GM12878 (cell line): ENCODE results near the gene TUBB. TPM values are rescaled to one million over a fixed set of nuclear protein-coding genes. Genes with fewer than 3 reads are reported as not detected.

ENCODE experiments used
- ATAC-seq: fragments of 200-7000 bp; cut with Tn5 transposase; 3 replicates; pipeline ENCODE4 v1.9.1; 2020; ENCODE audit warnings: mild to moderate bottlenecking, moderate library complexity
- BruUV-seq: library from RNA; stranded (reverse); fragments of 400-500 nt; replicated peaks from 2 replicates; lab custom pipeline; 2021; lab: Mats Ljungman, UMichigan
- CTCF ChIA-PET: fragments of 300-600 bp; sonication (Branson Sonifier 250); formaldehyde crosslinking; extraction: SDS; loops from one replicate; lab custom pipeline; 2021; ENCODE audit warnings: inconsistent platforms; lab: Yijun Ruan, JAX
- POLR2A ChIA-PET: fragments of 350-600 bp; formaldehyde crosslinking; extraction: SDS; loops from one replicate; lab custom pipeline; 2021; ENCODE audit warnings: inconsistent platforms; lab: Charles Lee
- RAD21 ChIA-PET: fragments of 300-600 bp; sonication (Branson Sonifier 250); formaldehyde crosslinking; loops from one replicate; lab custom pipeline; 2023; ENCODE audit warnings: antibody characterized with exemption; ENCODE audit not compliant: unreplicated experiment; lab: Charles Lee
- SMC1A ChIA-PET: fragments of 300-600 bp; sonication (Branson Sonifier 250); formaldehyde crosslinking; loops from one replicate; lab custom pipeline; 2023; ENCODE audit not compliant: unreplicated experiment, uncharacterized antibody; lab: Charles Lee
- DNase-seq: peaks from one replicate; pipeline ENCODE4 v3.0.0-alpha.2; 2011; ENCODE audit warnings: low read depth, low spot score
- FAIRE-seq: peaks from 3 replicates; lab custom pipeline; 2011; peaks lifted over from hg19 to GRCh38; lab: Jason Lieb, UNC
- H2AFZ ChIP-seq: 2 replicates; pipeline ENCODE4 v1.6.0; 2011; ENCODE audit warnings: low read depth, low read length, control low read depth; ENCODE audit not compliant: control insufficient read depth
- H3K27ac ChIP-seq: 2 replicates; pipeline ENCODE4 v1.5.1; 2011; ENCODE audit warnings: control low read depth; ENCODE audit not compliant: control insufficient read depth, insufficient read depth
- H3K27me3 ChIP-seq, 2 experiments: replicated peaks in 1 of 2; 2 replicates each; pipeline versions ENCODE4 v1.6.0 to v1.6.1; 2011; ENCODE audit warnings: low read length in 1 of 2; ENCODE audit not compliant: control insufficient read depth in 2 of 2, insufficient read depth in 2 of 2
- H3K36me3 ChIP-seq, 2 experiments: 2 replicates each; pipeline ENCODE4 v1.5.1; 2011; ENCODE audit warnings: low read length in 1 of 2; ENCODE audit not compliant: control insufficient read depth in 2 of 2, insufficient read depth in 2 of 2
- H3K4me1 ChIP-seq: 2 replicates; pipeline ENCODE4 v1.6.1; 2011; ENCODE audit warnings: mild to moderate bottlenecking, low read length, moderate library complexity, mixed read lengths; ENCODE audit not compliant: control insufficient read depth, insufficient read depth
- H3K4me2 ChIP-seq: 2 replicates; pipeline ENCODE4 v1.6.0; 2011; ENCODE audit warnings: control low read depth; ENCODE audit not compliant: control insufficient read depth, insufficient read depth
- H3K4me3 ChIP-seq: fragments of 200-600 bp; sonication (generic); 2 replicates; pipeline ENCODE4 v1.5.1; 2016
- H3K79me2 ChIP-seq: 2 replicates; pipeline ENCODE4 v1.6.0; 2011; ENCODE audit warnings: low read length; ENCODE audit not compliant: control insufficient read depth, insufficient read depth
- H3K9ac ChIP-seq: 2 replicates; pipeline ENCODE4 v1.8.0; 2011; ENCODE audit warnings: low read length, control low read depth, mixed read lengths; ENCODE audit not compliant: control insufficient read depth, insufficient read depth
- H3K9me3 ChIP-seq: replicated peaks from 3 replicates; pipeline ENCODE4 v1.5.1; 2011; ENCODE audit warnings: mild to moderate bottlenecking, low read length; ENCODE audit not compliant: control insufficient read depth, insufficient read depth
- H4K20me1 ChIP-seq: 2 replicates; pipeline ENCODE4 v1.6.0; 2011; ENCODE audit not compliant: control insufficient read depth, insufficient read depth
- BHLHE40 ChIP-seq, 2 experiments: fragments of 450-650 bp in 1 of 2; IDR thresholded peaks; 2 replicates each; pipeline ENCODE4 v1.6.1; 2011 to 2017; ENCODE audit warnings: low read depth in 2 of 2, borderline replicate concordance in 1 of 2, improper control_type of control experiment in 1 of 2, low read length in 1 of 2, mild to moderate bottlenecking in 1 of 2
- CBFB ChIP-seq: IDR thresholded peaks from 2 replicates; pipeline ENCODE4 v1.6.1; 2016; ENCODE audit warnings: antibody characterized with exemption, low read depth
- CBX3 ChIP-seq: fragments of 200-600 bp; sonication (generic); IDR thresholded peaks from 2 replicates; pipeline ENCODE4 v1.6.1; 2016; ENCODE audit warnings: low read depth, borderline replicate concordance
- CHD2 ChIP-seq: IDR thresholded peaks from 2 replicates; pipeline ENCODE4 v1.6.1; 2011; ENCODE audit warnings: low read depth, low read length, improper control_type of control experiment, borderline replicate concordance
- CREM ChIP-seq: IDR thresholded peaks from 2 replicates; pipeline ENCODE4 v1.6.1; 2014; ENCODE audit warnings: antibody characterized with exemption, low read depth
- EED ChIP-seq: sonication (generic); IDR thresholded peaks from 2 replicates; pipeline ENCODE4 v1.6.1; 2016; ENCODE audit warnings: antibody characterized with exemption, low read depth
- MTA2 ChIP-seq: fragments of 450-650 bp; IDR thresholded peaks from 2 replicates; pipeline ENCODE4 v1.6.1; 2016; ENCODE audit warnings: low read depth, mild to moderate bottlenecking, moderate library complexity
- MXI1 ChIP-seq: fragments of 150-350 bp; IDR thresholded peaks from 2 replicates; pipeline ENCODE4 v1.6.1; 2011; ENCODE audit warnings: low read depth, mild to moderate bottlenecking, inconsistent platforms, low read length, improper control_type of control experiment
- NFYB ChIP-seq: IDR thresholded peaks from 2 replicates; pipeline ENCODE4 v1.6.1; 2011; ENCODE audit warnings: low read depth, mild to moderate bottlenecking, low read length, improper control_type of control experiment, moderate library complexity; ENCODE audit not compliant: insufficient read depth
- NR2C2 ChIP-seq: IDR thresholded peaks from 2 replicates; pipeline ENCODE4 v1.6.1; 2011; ENCODE audit warnings: borderline replicate concordance, low read depth; ENCODE audit not compliant: control insufficient read depth, insufficient read length
- PAX8 ChIP-seq: fragments of 450-650 bp; IDR thresholded peaks from 2 replicates; pipeline ENCODE4 v1.6.1; 2017; ENCODE audit warnings: mild to moderate bottlenecking, moderate library complexity
- RELA ChIP-seq: fragments of 450-650 bp; IDR thresholded peaks from 2 replicates; pipeline ENCODE4 v1.8.0; 2014; ENCODE audit warnings: borderline replicate concordance; ENCODE audit not compliant: partially characterized antibody
- SMAD1 ChIP-seq: fragments of 450-650 bp; IDR thresholded peaks from 2 replicates; pipeline ENCODE4 v1.6.1; 2018; ENCODE audit warnings: mild to moderate bottlenecking, low read depth; ENCODE audit not compliant: partially characterized antibody
- SMARCA5 ChIP-seq: fragments of 450-650 bp; IDR thresholded peaks from 2 replicates; pipeline ENCODE4 v1.6.1; 2017; ENCODE audit warnings: mild to moderate bottlenecking
- WGBS: methylation state at CpG from one replicate; pipeline ENCODE4 v1.1.6; 2016; ENCODE audit warnings: low lambda C conversion rate; ENCODE audit not compliant: insufficient replicate concordance, insufficient coverage; ENCODE audit errors: missing lambda C conversion rate; 5-methylcytosine and 5-hydroxymethylcytosine counted together
- in situ Hi-C: fragments of 300-500 bp; cut with MboI; formaldehyde crosslinking; loops from 9 replicates; pipeline ENCODE4 v1.14.3; 2018; ENCODE audit warnings: mixed read lengths
- intact Hi-C: fragments of 100-400 bp; cut with micrococcal nuclease; formaldehyde crosslinking; loops from one replicate; pipeline ENCODE4 v1.14.2; 2022; ENCODE audit not compliant: unreplicated experiment
- polyA plus RNA-seq, 11 experiments: library from polyadenylated mRNA; depleted of rRNA in 4 of 11; unstranded in 6 of 11; stranded (reverse) in 5 of 11; fragments of >200 nt; fragmentation: Nextera tagmentation in 4 of 11; fragmentation: Illumina TruSeq in 1 of 11; extraction: Ambion mirVana in 4 of 11; extraction: Trizol in 1 of 11; gene quantifications; 1 replicate in 1 of 11; 2 replicates in 10 of 11; pipeline versions ENCODE4 v1.2.1 to v1.2.3, GENCODE V29; 2011 to 2016; ENCODE audit warnings: inconsistent platforms in 2 of 11, missing spikeins in 2 of 11, low read depth in 1 of 11
- total RNA-seq, 4 experiments: library from RNA; depleted of rRNA in 3 of 4; stranded (reverse); fragments of >200 nt in 3 of 4; fragmentation: Illumina TruSeq in 1 of 4; extraction: Trizol in 1 of 4; gene quantifications; 2 replicates each; pipeline versions ENCODE4 v1.2.1 to v1.2.3, GENCODE V29; 2013 to 2021
- TF ChIP-seq, protein P1 (sequence below): fragments of 450-650 bp; conservative IDR thresholded peaks from 2 replicates; pipeline ENCODE4 v1.6.1; 2017; ENCODE audit warnings: mild to moderate bottlenecking, moderate library complexity
- TF ChIP-seq, protein P2 (sequence below): IDR thresholded peaks from 2 replicates; pipeline ENCODE4 v1.6.1; 2011; ENCODE audit warnings: mild to moderate bottlenecking, low read depth, low read length, moderate library complexity; ENCODE audit not compliant: insufficient replicate concordance
- TF ChIP-seq, protein P3 (sequence below): fragments of 450-650 bp; IDR thresholded peaks from 2 replicates; pipeline ENCODE4 v1.6.1; 2018; ENCODE audit warnings: borderline replicate concordance, mild to moderate bottlenecking; ENCODE audit not compliant: partially characterized antibody
- TF ChIP-seq, protein P4 (sequence below): fragments of 150-350 bp; IDR thresholded peaks from 2 replicates; pipeline ENCODE4 v1.6.1; 2014; ENCODE audit warnings: mild to moderate bottlenecking, low read depth, low read length

TUBB gene
- total and polyA plus RNA-seq, 10 of the 15 experiments (the other 5 are each of a cell fraction or from before 2014, with no cell fraction given): 1,039 to 3,052 (median 1,656) TPM

DNA sequence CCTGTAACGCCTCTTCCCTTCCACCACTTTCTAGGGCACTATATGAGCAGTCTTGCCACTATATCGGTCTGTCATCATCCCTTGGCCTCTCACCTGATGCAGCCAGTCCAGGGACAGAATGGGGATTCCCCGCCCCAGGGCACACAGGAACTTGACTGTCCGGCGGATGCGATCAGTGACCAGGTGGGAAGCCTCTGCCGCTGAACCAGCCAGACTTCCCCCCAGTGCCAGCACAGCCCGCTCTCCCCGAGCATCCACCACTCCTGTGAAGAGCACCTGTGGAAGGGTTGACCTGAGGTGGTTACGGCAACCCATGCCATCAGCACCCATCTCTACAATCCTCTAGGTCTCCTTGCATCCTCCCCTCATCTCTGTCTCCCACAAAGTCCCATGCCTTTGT is 17.1 kb upstream of the TUBB start:
- H3K9me3 ChIP-seq: no peaks in the 10 kb centered on the region
- ATAC-seq (no peak), FAIRE-seq (no peak), DNase-seq (no peak)
- ChIA-PET POLR2A (interaction anchor here (0.9 to 1.5 kb wide), 2 partner anchors 9 to 465 kb away, joined by 4 read pairs; no protein-coding TSS in a partner anchor), CTCF (interaction anchor here (3.0 kb wide), 1 partner anchor 12 kb away, joined by 7 read pairs; the partner anchor contains the start of gene NRM), RAD21 (no interaction called here), SMC1A (interaction anchor here (1.6 kb wide), 1 partner anchor 13 kb away, joined by 3 read pairs; no protein-coding TSS in a partner anchor)
- intact Hi-C loops: no loop called here
- no peak overlapping the region for H2AFZ ChIP-seq
- TF ChIP-seq, protein P1, sequence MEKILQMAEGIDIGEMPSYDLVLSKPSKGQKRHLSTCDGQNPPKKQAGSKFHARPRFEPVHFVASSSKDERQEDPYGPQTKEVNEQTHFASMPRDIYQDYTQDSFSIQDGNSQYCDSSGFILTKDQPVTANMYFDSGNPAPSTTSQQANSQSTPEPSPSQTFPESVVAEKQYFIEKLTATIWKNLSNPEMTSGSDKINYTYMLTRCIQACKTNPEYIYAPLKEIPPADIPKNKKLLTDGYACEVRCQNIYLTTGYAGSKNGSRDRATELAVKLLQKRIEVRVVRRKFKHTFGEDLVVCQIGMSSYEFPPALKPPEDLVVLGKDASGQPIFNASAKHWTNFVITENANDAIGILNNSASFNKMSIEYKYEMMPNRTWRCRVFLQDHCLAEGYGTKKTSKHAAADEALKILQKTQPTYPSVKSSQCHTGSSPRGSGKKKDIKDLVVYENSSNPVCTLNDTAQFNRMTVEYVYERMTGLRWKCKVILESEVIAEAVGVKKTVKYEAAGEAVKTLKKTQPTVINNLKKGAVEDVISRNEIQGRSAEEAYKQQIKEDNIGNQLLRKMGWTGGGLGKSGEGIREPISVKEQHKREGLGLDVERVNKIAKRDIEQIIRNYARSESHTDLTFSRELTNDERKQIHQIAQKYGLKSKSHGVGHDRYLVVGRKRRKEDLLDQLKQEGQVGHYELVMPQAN: no peak
- TF ChIP-seq, protein P2, sequence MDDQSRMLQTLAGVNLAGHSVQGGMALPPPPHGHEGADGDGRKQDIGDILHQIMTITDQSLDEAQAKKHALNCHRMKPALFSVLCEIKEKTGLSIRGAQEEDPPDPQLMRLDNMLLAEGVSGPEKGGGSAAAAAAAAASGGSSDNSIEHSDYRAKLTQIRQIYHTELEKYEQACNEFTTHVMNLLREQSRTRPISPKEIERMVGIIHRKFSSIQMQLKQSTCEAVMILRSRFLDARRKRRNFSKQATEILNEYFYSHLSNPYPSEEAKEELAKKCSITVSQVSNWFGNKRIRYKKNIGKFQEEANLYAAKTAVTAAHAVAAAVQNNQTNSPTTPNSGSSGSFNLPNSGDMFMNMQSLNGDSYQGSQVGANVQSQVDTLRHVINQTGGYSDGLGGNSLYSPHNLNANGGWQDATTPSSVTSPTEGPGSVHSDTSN: no peak
- TF ChIP-seq CBFB (no peak), BHLHE40 (IDR thresholded peaks at IDR 0.05; ENCODE audit: borderline replicate concordance in 1 of 2, low read depth in 2 of 2, low read length in 1 of 2) (no peak), SMARCA5 (no peak), RELA (no peak), MTA2 (no peak), NFYB (no peak), NR2C2 (no peak), EED (no peak), MXI1 (no peak), CHD2 (no peak), PAX8 (no peak), CREM (no peak), SMAD1 (no peak), CBX3 (no peak)
- TF ChIP-seq, protein P3, sequence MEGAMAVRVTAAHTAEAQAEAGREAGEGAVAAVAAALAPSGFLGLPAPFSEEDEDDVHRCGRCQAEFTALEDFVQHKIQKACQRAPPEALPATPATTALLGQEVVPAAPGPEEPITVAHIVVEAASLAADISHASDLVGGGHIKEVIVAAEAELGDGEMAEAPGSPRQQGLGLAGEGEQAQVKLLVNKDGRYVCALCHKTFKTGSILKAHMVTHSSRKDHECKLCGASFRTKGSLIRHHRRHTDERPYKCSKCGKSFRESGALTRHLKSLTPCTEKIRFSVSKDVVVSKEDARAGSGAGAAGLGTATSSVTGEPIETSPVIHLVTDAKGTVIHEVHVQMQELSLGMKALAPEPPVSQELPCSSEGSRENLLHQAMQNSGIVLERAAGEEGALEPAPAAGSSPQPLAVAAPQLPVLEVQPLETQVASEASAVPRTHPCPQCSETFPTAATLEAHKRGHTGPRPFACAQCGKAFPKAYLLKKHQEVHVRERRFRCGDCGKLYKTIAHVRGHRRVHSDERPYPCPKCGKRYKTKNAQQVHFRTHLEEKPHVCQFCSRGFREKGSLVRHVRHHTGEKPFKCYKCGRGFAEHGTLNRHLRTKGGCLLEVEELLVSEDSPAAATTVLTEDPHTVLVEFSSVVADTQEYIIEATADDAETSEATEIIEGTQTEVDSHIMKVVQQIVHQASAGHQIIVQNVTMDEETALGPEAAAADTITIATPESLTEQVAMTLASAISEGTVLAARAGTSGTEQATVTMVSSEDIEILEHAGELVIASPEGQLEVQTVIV: no peak
- TF ChIP-seq, protein P4, sequence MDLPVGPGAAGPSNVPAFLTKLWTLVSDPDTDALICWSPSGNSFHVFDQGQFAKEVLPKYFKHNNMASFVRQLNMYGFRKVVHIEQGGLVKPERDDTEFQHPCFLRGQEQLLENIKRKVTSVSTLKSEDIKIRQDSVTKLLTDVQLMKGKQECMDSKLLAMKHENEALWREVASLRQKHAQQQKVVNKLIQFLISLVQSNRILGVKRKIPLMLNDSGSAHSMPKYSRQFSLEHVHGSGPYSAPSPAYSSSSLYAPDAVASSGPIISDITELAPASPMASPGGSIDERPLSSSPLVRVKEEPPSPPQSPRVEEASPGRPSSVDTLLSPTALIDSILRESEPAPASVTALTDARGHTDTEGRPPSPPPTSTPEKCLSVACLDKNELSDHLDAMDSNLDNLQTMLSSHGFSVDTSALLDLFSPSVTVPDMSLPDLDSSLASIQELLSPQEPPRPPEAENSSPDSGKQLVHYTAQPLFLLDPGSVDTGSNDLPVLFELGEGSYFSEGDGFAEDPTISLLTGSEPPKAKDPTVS: no peak
- H3K4me3 ChIP-seq: no peak overlapping the region
- 97% methylated on average over 10 of the region's 10 CpGs for WGBS
- H3K9ac ChIP-seq: no peak overlapping the region
- H3K36me3 ChIP-seq: peaks cover 2 to 18% of the 10 kb centered on the region in 2 experiments
- H3K79me2 ChIP-seq: no peaks in the 10 kb centered on the region
- H3K4me1 ChIP-seq: 0 out of 2 replicates have a peak, but pooled peaks cover 6% of the 10 kb centered on the region
- no peaks in the 10 kb centered on the region for H4K20me1 ChIP-seq
- H3K27ac ChIP-seq: no peak overlapping the region
- no TSS peak for BruUV-seq
- in situ Hi-C loops: no loop called here
- no peak overlapping the region for H3K4me2 ChIP-seq
- no peaks in the 10 kb centered on the region for H3K27me3 ChIP-seq
